ENCODE data around the gene CPSF6.
A peak's percentile ranks its signal among the peaks of the same experiment; 100 is the strongest.
"Not testable (repeated sequence)": the region's sequence is repeated elsewhere in the genome, so short reads cannot be mapped to it uniquely, and the experiment has no call there.

Gene CPSF6, protein sequence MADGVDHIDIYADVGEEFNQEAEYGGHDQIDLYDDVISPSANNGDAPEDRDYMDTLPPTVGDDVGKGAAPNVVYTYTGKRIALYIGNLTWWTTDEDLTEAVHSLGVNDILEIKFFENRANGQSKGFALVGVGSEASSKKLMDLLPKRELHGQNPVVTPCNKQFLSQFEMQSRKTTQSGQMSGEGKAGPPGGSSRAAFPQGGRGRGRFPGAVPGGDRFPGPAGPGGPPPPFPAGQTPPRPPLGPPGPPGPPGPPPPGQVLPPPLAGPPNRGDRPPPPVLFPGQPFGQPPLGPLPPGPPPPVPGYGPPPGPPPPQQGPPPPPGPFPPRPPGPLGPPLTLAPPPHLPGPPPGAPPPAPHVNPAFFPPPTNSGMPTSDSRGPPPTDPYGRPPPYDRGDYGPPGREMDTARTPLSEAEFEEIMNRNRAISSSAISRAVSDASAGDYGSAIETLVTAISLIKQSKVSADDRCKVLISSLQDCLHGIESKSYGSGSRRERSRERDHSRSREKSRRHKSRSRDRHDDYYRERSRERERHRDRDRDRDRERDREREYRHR

DNA sequence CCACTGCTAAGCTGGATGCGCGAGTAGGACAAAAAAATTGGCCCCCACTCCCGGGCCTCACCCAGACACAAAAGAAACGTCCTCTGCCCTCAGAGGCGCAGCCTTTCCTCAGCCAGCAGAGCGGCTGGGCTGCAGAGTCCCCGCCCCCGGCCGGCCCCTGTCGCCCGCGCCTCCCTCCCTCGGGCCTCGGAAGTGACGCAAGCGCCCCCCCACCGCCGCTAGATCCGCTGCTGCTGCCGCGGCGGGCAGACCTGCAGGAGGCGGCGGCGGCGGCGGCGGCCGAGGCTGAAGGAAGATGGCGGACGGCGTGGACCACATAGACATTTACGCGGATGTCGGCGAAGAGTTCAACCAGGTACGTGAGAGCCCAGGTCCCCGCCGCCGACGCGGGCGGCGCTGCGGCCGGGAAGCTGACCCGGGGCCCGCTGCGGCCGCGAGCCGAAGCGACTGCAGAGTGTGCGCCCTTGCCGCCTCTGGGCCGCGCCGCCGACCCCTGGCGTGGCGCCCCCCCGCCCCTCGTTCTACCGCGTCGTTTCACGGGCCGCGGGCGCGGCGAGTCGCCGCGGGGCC is at the start of gene CPSF6:
Gene CPSF6 (plus strand): TSS at position 218 of the 570 bp plus-strand sequence. CDS start 78 bp downstream, at position 296.
- DNase-seq (ENCODE audit: low read depth): peak; percentile 92

DNA sequence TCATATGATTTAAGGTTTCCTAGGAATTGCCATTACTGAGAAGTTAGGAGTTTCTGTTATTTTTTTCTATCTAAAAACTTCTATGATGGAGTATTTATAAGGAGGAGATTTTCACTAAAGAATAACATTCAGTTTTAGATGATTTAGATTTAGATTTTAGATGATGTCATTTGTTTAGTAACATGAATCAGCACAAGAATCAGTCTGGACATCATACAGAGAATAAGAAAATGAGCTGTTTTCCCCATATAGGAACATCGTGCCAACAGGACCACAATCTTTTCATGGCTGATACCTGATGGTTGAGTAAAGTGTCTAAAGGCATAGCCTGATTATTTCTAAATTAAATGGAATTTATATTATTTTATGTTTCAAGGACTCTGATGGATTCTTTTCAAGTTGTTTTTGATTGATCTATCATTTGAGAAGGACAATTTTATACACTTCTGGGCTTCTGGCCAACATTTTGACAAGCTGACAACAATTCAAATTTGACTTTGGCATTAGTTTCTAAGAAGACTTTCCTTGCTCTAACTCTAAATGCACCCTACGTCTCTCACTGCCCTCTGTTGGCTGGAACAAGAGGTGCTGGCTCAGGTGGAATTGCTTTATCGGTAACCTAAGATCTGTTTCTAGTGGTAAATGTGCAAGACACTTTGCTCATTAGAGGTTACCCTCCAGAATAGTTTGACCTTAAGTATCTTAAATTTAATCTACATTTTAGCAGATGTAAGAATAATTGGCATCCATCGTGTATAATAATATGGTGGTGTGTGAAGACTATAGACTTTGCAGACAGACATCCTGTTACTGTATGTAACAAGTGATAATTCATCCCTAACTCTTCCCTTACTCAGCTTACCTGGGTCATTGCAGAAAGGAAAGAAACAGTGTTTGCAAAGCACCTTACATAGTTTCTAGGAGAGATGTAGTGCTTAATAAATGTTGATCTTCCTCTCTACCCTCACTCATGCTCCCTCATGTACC is 42.8 kb upstream of the CPSF6 start:
- DNase-seq (ENCODE audit: low read depth): no peak

DNA sequence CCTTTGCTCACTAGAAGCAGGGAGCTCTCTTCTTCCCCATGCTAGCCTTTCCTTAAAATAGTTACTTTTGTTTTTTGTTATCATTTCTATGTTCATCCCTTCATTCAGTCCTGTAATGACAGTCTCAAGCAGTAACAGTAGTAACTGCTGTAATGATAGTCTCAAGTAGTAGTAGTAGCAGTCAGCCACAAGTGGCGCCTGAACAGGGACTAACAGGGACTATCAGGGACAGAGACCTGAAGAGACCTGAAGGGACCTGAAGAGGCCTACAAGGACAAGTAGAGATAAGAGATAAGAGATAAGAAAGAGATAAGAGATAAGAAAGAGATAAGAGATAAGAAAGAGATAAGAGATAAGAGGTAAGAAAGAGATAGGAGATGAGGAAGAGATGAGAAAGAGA is 39.4 kb upstream of the CPSF6 start:
- DNase-seq (ENCODE audit: low read depth): not testable (repeated sequence)

DNA sequence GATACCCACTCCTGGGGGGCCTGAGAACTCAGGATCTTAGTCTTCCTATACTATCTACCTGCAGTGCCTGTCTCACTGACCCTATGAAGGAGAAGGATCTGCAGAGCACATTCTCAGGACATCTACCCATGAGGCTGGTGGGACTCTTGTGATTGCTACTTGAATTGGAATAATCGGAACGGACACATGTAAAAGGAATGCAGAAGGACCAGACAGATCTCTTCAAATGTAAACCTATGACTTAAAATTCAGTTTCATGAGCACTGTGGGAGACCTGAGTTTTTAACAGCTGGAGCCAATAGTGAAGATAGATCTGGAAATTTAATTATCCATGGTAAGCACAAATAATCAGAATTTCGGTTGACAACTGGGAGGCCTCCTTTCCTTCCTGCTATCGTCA is 35.2 kb upstream of the CPSF6 start:
- DNase-seq (ENCODE audit: low read depth): no peak

DNA sequence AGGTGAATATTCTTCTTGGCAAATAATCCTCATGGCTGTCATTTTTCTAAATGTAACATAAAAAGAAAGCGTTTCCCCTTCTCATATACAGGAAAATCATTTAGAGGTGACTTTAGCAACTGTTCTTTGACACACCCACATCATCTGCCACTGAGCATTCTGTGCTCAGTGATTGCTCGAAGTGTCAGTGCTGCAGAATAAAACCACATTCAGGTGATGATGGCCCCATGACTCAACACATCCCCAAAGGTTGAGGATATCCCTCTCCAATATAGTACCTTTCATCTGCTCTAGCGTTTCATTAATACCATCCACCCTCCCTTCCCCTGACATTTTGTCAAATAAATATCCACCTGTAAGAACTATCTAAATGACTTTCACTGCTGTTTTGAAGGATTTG is 28.7 kb upstream of the CPSF6 start:
- no peak for DNase-seq (ENCODE audit: low read depth)

DNA sequence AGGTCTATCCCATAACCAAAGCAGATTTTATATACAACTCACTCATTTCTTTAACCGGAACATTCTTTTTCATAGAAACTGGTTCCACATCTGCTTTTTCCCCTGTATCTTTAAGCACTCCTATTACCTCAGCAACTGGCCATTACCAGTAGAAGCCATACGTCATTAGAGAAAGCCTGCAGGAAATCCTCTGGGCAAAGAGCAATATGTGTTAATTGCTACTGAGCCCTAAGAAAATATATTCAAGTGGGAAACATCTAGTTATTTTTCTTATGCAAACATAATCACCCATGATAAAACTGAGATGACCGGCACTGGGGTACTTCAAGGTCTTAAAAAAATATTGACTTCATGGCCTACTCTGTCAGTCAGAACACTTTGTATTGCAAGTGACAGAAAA is 28.2 kb upstream of the CPSF6 start:
- DNase-seq (ENCODE audit: low read depth): no peak

DNA sequence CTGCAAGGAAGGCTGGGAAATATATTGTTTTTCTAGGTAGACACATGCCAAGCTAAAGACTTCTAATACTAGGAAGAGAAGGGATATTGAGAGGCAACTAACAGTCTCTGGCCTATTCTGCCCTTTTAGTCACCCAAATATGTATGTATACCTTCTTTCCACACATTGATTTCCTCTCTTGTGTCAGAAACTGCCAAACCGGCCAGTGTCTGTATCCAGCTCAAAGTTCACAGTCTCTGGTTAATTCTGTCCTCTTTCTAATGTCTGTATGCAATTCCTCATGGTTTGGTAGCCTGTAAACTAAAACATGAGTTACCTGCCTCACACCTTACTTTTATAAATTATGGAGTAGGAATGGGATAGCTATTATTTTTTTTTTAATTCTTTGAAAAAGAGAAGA is 25.2 kb upstream of the CPSF6 start:
- DNase-seq (ENCODE audit: low read depth): no peak

DNA sequence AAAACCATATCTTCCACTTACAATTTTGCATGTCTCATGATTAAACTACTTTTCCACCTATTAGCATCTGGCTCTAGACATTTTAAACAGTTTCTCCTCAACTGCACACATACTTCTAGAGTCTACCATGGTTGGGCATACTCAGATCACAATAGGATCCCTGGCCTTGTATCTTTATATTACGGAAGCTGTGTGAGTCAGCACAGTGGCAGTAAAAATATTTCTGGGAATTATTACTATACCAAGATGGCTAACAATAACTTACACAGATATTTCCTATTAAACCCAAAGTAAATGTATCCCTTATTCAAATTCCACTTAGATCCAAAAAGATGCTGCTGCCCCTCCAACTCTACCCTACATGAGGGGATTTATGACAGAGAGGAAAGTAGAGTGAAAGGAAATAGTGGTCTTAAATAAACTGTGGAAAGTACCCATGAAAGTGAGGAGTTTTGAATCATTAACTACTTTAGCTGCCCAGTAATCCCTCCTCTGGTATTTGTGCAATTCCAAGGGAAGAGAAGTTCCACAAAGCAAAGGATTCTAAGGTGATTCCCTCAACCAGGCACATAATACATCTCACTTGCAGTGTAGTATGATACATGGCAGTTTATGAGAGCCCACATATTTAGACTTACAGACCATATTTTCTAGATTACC is 14.0 kb upstream of the CPSF6 start:
- no peak for DNase-seq (ENCODE audit: low read depth)

DNA sequence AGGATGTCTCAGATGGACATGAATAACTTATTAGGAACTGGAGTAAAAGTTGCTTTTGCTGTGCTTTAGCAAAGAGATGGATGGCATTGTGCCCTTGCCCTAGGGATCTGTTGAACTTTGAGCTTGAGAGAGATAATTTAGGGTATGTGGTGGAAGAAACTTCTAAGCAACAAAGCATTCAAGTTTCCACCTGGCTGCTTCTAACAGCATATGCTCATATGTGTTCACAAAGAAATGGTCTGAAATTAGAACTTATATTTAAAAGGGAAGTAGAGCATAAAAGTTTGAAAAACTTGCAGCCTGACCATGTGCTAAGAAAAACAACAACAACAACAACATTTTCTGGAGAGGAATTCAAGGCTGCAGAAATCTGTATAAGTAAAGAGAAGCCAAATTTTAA is 7.9 kb upstream of the CPSF6 start:
- DNase-seq (ENCODE audit: low read depth): no peak

DNA sequence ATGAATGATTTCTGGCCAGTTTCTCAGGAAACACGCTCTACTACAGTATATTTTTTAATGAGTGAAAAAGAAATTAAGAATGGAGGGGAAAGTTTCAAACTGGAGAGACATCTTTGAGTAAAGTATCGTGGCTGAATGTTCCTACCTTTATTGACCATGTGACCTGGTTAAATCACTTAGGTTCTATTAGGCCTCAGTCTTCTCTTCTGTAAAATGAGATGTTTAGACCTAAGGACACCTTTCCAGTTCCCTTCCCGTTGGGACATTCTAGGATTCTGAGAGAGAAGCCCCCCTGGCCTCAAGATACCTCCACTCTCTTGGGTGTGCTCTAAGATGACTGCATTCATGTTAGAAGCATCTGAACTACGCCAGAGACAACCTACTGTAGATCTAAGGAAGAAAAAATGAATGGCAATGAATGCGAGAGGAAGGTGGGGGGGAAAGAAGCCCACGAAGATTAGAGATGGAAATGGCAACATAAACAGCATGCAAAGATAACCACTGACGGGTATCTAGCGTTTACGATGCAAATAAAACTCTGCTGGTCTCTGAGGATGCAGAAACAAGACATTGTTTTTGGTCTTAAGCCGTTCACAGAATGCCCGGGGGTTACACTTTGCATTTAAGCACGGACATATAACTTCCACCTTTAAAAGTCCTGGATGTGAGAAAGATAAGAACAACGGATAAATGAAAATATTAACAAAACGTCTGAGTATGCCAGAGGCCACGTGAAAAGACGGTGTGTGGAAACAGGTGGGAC is 599 bp upstream of the CPSF6 start:
- DNase-seq (ENCODE audit: low read depth): no peak

DNA sequence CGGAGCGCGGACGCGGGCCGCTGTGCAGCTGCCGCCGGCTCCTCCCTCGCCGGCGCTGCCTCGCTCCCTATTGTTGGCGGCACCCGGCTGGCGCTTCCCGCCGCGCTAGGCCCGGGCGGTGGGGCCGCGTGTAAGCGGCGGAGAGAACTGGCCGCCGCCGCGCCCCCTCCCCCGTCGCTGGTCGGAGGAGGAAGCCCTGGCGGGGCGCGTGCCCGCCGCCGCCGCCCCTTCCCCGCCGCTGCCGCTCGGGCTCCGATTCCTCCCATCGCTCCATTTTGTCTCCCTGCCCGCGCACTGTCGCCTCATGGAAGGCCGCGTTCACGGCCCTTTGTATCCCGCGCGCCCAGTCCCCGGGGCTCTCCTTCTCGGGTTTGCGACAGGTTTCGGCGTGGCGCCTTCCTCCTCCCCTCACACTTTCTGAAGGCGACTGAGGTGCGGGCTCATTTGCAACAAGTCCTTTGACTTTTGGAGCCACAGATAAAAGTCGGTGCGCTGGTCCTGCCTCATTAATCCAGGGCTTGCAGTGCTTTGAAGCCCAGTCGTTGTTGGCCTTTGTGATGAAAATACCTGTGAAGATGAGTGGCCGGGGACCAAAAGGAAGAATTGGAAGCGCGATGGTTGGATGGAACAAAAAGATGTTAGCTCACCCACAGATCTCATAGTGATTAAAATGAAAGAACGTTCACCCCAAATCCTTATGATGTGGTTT is 707 bp downstream of the CPSF6 start:
- DNase-seq (ENCODE audit: low read depth): peak; percentile 27

DNA sequence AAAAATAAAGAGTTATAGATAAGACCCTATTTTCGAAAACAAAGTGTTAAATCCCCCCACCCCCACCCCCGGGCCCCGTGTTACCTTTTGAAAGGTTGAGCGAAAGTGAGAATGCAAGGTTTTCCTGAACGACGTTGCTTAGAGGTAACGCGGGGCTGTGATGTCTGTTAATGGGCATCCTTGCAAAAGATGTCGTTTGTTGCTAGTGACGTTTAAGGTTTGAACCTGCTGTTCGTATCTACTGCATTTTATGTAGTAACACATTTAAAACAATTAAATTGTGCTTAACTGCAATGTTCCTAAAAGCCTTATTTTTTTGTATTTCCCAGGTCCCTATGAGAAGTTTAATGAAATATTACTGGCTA is 1.2 kb downstream of the CPSF6 start:
- no peak for DNase-seq (ENCODE audit: low read depth)

DNA sequence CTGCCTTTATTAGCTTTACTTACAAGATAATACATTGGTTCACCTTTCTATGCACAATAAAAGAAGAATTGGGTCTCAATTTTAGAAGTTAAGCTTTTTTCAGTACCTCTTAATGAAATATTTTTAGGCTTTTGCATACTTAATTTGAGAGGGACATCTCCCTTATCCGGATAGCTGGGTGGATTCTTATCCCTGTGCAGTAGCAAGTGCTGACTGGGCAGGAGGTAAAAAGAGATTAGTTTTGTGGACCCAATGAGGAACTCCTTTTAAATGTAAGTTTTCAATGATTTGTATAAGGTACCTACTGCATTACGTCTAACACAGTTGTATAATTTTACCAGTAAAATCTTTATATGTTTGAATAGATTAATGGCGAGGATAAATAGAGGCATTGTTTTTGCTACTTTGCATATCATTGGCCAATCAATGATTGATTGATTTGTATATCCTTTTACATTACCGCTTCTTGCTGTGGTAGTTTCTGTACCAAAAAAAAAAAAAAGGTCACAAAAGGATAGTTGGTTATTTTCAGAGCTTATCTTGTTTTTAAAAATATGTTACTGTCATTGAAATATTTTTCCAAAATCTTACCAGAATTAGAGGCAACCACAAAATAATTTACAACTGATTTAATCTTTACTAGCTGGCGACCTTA is 2.2 kb downstream of the CPSF6 start:
- DNase-seq (ENCODE audit: low read depth): no peak

DNA sequence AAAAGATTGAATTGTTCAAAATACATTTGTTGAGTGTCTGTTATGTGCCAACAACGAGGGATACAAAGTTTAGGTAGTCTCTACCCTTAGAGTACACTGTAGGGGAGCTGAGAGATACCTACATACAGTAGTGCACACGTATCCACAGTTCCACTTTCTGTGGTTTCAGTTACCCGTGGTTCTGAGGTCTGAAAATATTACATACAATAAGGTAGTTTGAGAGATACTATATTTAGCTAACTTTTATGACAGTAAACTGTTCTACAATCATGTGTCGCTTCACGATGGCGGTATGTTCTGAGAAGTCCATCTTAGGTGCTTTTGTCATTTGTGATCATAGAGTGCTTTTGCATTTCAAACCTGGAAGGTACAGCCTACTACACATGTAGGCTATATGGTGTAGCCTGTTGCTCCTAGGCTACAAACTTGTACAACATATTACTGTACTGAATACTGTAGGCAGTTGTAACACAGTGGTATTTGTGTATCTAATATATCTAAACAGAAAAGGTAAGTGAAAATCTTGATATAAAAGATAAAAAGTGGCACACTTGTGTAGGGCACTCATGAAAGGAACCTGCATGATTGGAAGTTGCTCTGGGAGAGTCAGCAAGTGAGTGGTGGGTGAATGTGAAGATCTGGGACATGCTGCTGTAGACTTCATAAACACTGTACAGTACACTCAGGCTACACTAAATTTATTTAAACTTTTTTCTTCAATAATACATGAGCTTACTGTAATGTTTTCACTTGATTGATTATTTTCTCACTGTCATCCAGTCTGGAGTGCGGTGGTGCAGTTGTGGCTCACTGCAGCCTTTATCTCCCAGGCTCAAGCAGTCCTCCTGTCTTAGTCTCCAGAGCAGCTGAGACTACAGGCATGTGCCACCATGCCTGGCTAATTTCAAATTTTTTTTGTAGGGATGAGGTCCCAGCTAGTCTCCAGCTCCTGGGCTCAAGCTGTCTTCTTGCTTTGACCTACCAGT is 4.0 kb downstream of the CPSF6 start:
- no peak for DNase-seq (ENCODE audit: low read depth)

DNA sequence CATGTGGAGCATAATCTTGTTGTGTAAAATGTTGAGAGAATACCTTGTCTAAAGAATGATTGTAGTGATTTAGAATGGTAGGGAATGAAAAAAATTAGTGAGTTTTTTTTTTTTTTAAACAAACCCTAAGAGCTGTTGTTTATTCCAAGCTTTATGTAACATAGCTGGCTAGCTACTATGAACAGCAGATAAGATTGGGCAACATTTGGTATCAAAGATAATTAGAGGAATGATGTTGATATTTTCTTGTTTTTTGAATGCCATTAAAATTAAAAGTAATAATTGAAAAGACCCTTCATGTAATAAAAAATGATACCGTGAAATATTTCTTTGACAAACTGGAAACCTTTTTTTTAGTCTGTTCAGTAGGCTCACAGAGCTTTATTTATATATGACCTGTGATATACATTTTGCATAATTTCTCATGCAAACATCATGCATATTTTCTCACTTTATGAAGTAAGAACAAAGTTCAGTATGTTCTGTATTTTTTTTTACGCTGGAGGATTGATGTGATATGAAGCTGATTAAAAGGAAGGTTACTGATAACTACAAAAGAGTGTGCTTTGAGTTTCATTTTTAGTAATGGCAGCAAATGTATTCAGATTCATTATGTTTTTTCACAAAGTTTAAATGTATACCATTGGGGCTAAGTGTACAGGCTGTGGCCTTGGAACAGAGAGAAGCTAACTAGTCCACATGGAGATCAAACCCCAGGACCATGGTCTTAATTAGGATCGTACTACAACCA is 8.1 kb downstream of the CPSF6 start:
- no peak for DNase-seq (ENCODE audit: low read depth)

DNA sequence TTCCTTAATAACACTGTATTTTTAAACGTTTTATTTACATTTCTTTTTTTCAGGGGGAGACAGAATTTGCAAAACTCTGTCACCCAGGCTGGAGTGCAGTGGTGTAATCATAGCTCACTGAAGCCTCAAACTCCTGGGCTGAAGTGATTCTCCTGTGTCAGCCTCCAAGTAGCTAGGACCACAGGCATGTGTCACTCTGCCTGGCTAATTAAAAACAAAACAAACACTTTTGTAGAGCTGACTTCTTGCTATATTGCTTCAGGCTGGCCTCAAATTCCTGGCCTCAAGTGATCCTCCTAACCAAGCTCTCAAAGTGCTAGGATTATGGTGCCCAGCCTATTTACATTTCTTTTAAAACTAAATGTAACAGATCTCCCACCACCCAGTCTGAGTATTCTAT is 12.7 kb downstream of the CPSF6 start:
- DNase-seq (ENCODE audit: low read depth): no peak

DNA sequence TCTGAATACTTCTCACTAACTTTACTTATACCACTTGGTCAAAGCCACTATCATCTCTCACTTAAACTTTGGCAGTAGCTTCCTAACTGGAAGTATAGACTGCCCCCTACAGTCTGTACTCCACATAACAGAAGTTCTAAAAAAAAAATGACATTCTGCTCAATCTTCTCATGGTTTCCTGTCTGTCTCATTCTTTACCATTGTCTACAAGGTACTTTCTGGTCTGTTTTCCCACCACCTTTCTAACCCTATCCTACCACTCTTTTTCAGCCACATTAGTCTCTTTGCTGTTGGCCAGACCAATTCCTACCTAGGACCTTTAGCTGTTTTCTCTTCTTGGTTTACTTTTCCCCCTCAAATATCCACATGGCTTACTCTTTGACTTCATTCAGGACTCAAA is 14.7 kb downstream of the CPSF6 start:
- no peak for DNase-seq (ENCODE audit: low read depth)

DNA sequence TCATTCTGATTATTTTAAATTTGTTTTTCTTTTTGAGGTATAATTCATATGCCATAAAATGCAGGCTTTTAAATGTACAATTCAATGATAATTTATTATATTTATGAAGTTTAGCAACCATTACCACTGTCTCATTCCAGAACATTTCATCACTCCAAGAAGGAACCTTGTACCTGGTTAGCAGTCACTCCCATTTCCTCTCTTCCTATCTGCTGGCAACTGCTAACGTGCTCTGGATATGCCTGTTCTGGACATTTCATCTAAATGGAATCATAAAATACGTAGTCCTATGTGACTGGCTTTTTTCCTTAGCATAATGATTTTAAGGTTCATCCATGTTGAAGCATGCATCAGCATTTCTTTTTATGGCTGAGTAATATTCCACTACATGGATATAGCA is 15.5 kb downstream of the CPSF6 start:
- no peak for DNase-seq (ENCODE audit: low read depth)
